DMS 273 treated with DMSO at 0.1 percent for 48 hours (cell line): ENCODE results near the gene AKIP1.
"Not testable (repeated sequence)": the region's sequence is repeated elsewhere in the genome, so short reads cannot be mapped to it uniquely, and the experiment has no call there.

Experiments used
- DNase-seq: peaks from one replicate; lab custom pipeline; 2025; lab: John Stamatoyannopoulos, UW

AKIP1 gene

GRCh38 chr11:8917157-8917825, 6.3 kb downstream of the AKIP1 start:
- DNase-seq: no peak

- DNase-seq: no peak
Measured at GRCh38 chr11:8922691-8923090, 11.7 kb downstream of the AKIP1 start.

GRCh38 chr11:8925711-8926110, 14.7 kb downstream of the AKIP1 start:
- no peak for DNase-seq

GRCh38 chr11:8926236-8926635, 15.2 kb downstream of the AKIP1 start:
- no peak for DNase-seq

- DNase-seq: no peak
Measured at GRCh38 chr11:8927233-8927632, 16.2 kb downstream of the AKIP1 start.

GRCh38 chr11:8928205-8928604, 17.2 kb downstream of the AKIP1 start:
- no peak for DNase-seq

GRCh38 chr11:8928981-8929615, 18.1 kb downstream of the AKIP1 start:
- no peak for DNase-seq

- no peak for DNase-seq
Measured at GRCh38 chr11:8930456-8931175, 19.6 kb downstream of the AKIP1 start.

- no peak for DNase-seq
Measured at GRCh38 chr11:8932564-8933180, 21.7 kb downstream of the AKIP1 start, which contains the start of gene C11orf16. Gene C11orf16, minus strand, starts transcription at chr11:8932947. Its CDS starts 639 bp downstream, at chr11:8932308.

GRCh38 chr11:8933931-8934330, 22.9 kb downstream of the AKIP1 start:
- DNase-seq: no peak

- no peak for DNase-seq
Measured at GRCh38 chr11:8934742-8935488, 23.9 kb downstream of the AKIP1 start.

GRCh38 chr11:8935789-8936188, 24.8 kb downstream of the AKIP1 start:
- DNase-seq: not testable (repeated sequence)

GRCh38 chr11:8937159-8937558, 26.2 kb downstream of the AKIP1 start:
- DNase-seq: no peak

- DNase-seq: no peak
Measured at GRCh38 chr11:8937659-8938058, 26.7 kb downstream of the AKIP1 start.

- DNase-seq: no peak
Measured at GRCh38 chr11:8941341-8942103, 30.5 kb downstream of the AKIP1 start.

GRCh38 chr11:8942518-8943066, 31.6 kb downstream of the AKIP1 start, which contains the start of gene ASCL3:
Gene ASCL3, minus strand, starts transcription at chr11:8943016. Its CDS starts 4,855 bp downstream, at chr11:8938161.
- DNase-seq: no peak

GRCh38 chr11:8947230-8947943, 36.4 kb downstream of the AKIP1 start:
- no peak for DNase-seq

GRCh38 chr11:8948886-8949285, 37.9 kb downstream of the AKIP1 start:
- DNase-seq: no peak

GRCh38 chr11:8956860-8957259, 45.9 kb downstream of the AKIP1 start:
- no peak for DNase-seq

- DNase-seq: peak; percentile 5
Measured at GRCh38 chr11:8959546-8960166, 48.7 kb downstream of the AKIP1 start.
